NCI-H2081 (cell line): ENCODE data around the gene TAS2R42.

Source experiments
- DNase-seq, 2 experiments: peaks; one replicate each; lab custom pipeline; 2025; lab: John Stamatoyannopoulos, UW

TAS2R42 gene

GRCh38 chr12:11144297-11144696, 42.4 kb downstream of the TAS2R42 start:
- DNase-seq, result no peak

GRCh38 chr12:11143352-11143751, 43.4 kb downstream of the TAS2R42 start:
- DNase-seq, result no peak

DNA sequence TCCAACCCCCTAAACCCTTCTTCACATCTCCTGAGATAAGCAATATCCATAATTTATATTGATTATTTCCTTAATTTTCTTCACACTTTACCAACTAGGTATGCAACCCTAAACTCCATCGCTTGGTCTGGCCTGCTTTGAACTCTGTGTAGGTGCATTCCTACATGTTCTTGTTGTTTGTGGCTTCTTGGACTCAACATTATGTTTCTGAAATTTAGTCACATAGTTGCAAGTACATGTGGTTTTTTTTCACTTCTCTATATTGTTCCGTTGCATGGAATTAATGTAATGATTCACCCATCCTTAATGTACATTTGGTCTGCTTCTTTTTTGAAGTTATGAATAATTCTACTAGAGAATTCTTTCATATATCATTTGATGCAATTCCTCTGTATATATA, 50.7 kb downstream of the TAS2R42 start:
- DNase-seq, result no peak
